MCF 10A (cell line): ENCODE data around the gene TMEM40. TPM values are rescaled to one million over a fixed set of nuclear protein-coding genes. Genes with fewer than 3 reads are reported as not detected.

Experiments
- BruUV-seq: library from RNA; stranded (reverse); fragments of 400-500 nt; replicated peaks from 2 replicates; lab custom pipeline; 2021; lab: Mats Ljungman, UMichigan
- CTCF ChIA-PET: fragments of 300-600 bp; sonication (Branson Sonifier 250); formaldehyde crosslinking; extraction: SDS; loops from one replicate; lab custom pipeline; 2021; ENCODE audit warnings: antibody characterized with exemption, inconsistent platforms; lab: Yijun Ruan, JAX
- POLR2A ChIA-PET: fragments of 300-600, 350-650 bp; sonication (Branson Sonifier 250); formaldehyde crosslinking; extraction: SDS; loops from one replicate; lab custom pipeline; 2020; ENCODE audit warnings: antibody characterized with exemption, inconsistent platforms; lab: Yijun Ruan, JAX
- DNase-seq: peaks from one replicate; pipeline ENCODE4 v3.0.0-alpha.2; 2018; ENCODE audit not compliant: unreplicated experiment
- H3K27ac Mint-ChIP-seq: one replicate; pipeline ENCODE4 v1.8.0; 2022; ENCODE audit warnings: mild to moderate bottlenecking, low read depth, mixed read lengths; ENCODE audit not compliant: unreplicated experiment
- H3K27me3 Mint-ChIP-seq: one replicate; pipeline ENCODE4 v1.8.0; 2022; ENCODE audit warnings: mixed read lengths; ENCODE audit not compliant: insufficient read depth, unreplicated experiment
- H3K36me3 Mint-ChIP-seq: one replicate; pipeline ENCODE4 v1.8.0; 2022; ENCODE audit warnings: mild to moderate bottlenecking, moderate library complexity, mixed read lengths; ENCODE audit not compliant: insufficient read depth, unreplicated experiment
- H3K4me1 Mint-ChIP-seq: one replicate; pipeline ENCODE4 v1.8.0; 2022; ENCODE audit warnings: mixed read lengths; ENCODE audit not compliant: insufficient read depth, unreplicated experiment
- H3K4me3 Mint-ChIP-seq: one replicate; pipeline ENCODE4 v1.8.0; 2022; ENCODE audit warnings: mild to moderate bottlenecking, moderate library complexity, mixed read lengths; ENCODE audit not compliant: unreplicated experiment
- H3K9me3 Mint-ChIP-seq: one replicate; pipeline ENCODE4 v1.8.0; 2022; ENCODE audit warnings: mixed read lengths; ENCODE audit not compliant: unreplicated experiment
- CTCF ChIP-seq: fragments of 200-600 bp; IDR thresholded peaks from one replicate; pipeline ENCODE4 v1.8.0; 2022; ENCODE audit warnings: antibody characterized with exemption, mild to moderate bottlenecking; ENCODE audit not compliant: unreplicated experiment
- intact Hi-C: fragments of 100-400 bp; cut with micrococcal nuclease; formaldehyde crosslinking; loops from 2 replicates; pipeline ENCODE4 v1.14.1; 2022
- total RNA-seq: library from RNA; stranded (reverse); gene quantifications from 2 replicates; pipeline ENCODE4 v1.2.3, GENCODE V29; 2022

TMEM40 gene
- total RNA-seq, 1 experiment from 2014 or later, result 58.4 TPM

GRCh38 chr3:12758025-12758781 is 856 bp downstream of the TMEM40 start:
- peak overlapping the region; percentile 74 for H3K27ac Mint-ChIP-seq
- peaks cover 15% of the 10 kb centered on the region for H3K36me3 Mint-ChIP-seq
- H3K9me3 Mint-ChIP-seq, result no peaks in the 10 kb centered on the region
- H3K4me1 Mint-ChIP-seq, result peaks cover 53% of the 10 kb centered on the region
- no peaks in the 10 kb centered on the region for H3K27me3 Mint-ChIP-seq
- no peak for TF ChIP-seq CTCF
- POLR2A ChIA-PET, result interaction anchor here (0.5 to 3.2 kb wide), 15 partner anchors 8 to 1550 kb away, joined by 3 to 33 read pairs (median 4); partner anchors contain the start of genes MKRN2, RAF1, RPL32 and TSEN2
- BruUV-seq, result no TSS peak
- H3K4me3 Mint-ChIP-seq, result peak overlapping the region; percentile 43
- DNase-seq, result peak; percentile 61
- intact Hi-C loops, result no loop called here
- CTCF ChIA-PET, result interaction anchor here (0.6 to 2.5 kb wide), 7 partner anchors 38 to 876 kb away, joined by 3 to 8 read pairs (median 5); partner anchors contain the start of gene RPL32

- intact Hi-C loops, result no loop called here
- H3K36me3 Mint-ChIP-seq, result peaks cover 21% of the 10 kb centered on the region
- POLR2A ChIA-PET, result no interaction called here
- DNase-seq, result no peak
- BruUV-seq, result no TSS peak
- peaks cover 56% of the 10 kb centered on the region for H3K4me1 Mint-ChIP-seq
- CTCF ChIA-PET, result interaction anchor here (1.1 to 2.5 kb wide), 2 partner anchors 32 to 51 kb away, joined by 3 to 6 read pairs; no protein-coding TSS in a partner anchor
- no peak overlapping the region for H3K4me3 Mint-ChIP-seq
- no peak for TF ChIP-seq CTCF
- no peaks in the 10 kb centered on the region for H3K27me3 Mint-ChIP-seq
- H3K9me3 Mint-ChIP-seq, result no peaks in the 10 kb centered on the region
- H3K27ac Mint-ChIP-seq, result no peak overlapping the region
Observed at GRCh38 chr3:12756635-12757034, 2.4 kb downstream of the TMEM40 start.

GRCh38 chr3:12756175-12756574 is 2.9 kb downstream of the TMEM40 start:
- ChIA-PET POLR2A (no interaction called here), CTCF (interaction anchor here (0.7 to 2.5 kb wide), 3 partner anchors 32 to 85 kb away, joined by 3 to 6 read pairs (median 3); partner anchors contain the start of gene RPL32)
- Mint-ChIP-seq H3K4me1 (peaks cover 57% of the 10 kb centered on the region), H3K27me3 (no peaks in the 10 kb centered on the region), H3K9me3 (no peaks in the 10 kb centered on the region), H3K27ac (no peak overlapping the region), H3K4me3 (no peak overlapping the region), H3K36me3 (peaks cover 21% of the 10 kb centered on the region)
- intact Hi-C loops, result no loop called here
- no TSS peak for BruUV-seq
- no peak for DNase-seq
- TF ChIP-seq CTCF, result no peak

GRCh38 chr3:12755754-12756153 is 3.3 kb downstream of the TMEM40 start:
- H3K27ac Mint-ChIP-seq, result no peak overlapping the region
- H3K36me3 Mint-ChIP-seq, result peaks cover 21% of the 10 kb centered on the region
- no peaks in the 10 kb centered on the region for H3K27me3 Mint-ChIP-seq
- no peak for TF ChIP-seq CTCF
- H3K4me3 Mint-ChIP-seq, result no peak overlapping the region
- no peaks in the 10 kb centered on the region for H3K9me3 Mint-ChIP-seq
- no peak for DNase-seq
- ChIA-PET CTCF (interaction anchor here (0.7 kb wide), 1 partner anchor 85 kb away, joined by 3 read pairs; the partner anchor contains the start of gene RPL32), POLR2A (no interaction called here)
- intact Hi-C loops, result no loop called here
- peaks cover 58% of the 10 kb centered on the region for H3K4me1 Mint-ChIP-seq
- BruUV-seq, result no TSS peak
